GM12873 (cell line): ENCODE results near the gene RNF213.

Source experiments
- TF ChIP-seq, protein P1 (sequence below): IDR thresholded peaks from 2 replicates; pipeline ENCODE4 v1.5.1; 2012; ENCODE audit warnings: low read depth, mild to moderate bottlenecking, moderate library complexity, low read length, control low read depth; ENCODE audit not compliant: insufficient read depth; ENCODE audit errors: missing control alignments

RNF213 gene

DNA sequence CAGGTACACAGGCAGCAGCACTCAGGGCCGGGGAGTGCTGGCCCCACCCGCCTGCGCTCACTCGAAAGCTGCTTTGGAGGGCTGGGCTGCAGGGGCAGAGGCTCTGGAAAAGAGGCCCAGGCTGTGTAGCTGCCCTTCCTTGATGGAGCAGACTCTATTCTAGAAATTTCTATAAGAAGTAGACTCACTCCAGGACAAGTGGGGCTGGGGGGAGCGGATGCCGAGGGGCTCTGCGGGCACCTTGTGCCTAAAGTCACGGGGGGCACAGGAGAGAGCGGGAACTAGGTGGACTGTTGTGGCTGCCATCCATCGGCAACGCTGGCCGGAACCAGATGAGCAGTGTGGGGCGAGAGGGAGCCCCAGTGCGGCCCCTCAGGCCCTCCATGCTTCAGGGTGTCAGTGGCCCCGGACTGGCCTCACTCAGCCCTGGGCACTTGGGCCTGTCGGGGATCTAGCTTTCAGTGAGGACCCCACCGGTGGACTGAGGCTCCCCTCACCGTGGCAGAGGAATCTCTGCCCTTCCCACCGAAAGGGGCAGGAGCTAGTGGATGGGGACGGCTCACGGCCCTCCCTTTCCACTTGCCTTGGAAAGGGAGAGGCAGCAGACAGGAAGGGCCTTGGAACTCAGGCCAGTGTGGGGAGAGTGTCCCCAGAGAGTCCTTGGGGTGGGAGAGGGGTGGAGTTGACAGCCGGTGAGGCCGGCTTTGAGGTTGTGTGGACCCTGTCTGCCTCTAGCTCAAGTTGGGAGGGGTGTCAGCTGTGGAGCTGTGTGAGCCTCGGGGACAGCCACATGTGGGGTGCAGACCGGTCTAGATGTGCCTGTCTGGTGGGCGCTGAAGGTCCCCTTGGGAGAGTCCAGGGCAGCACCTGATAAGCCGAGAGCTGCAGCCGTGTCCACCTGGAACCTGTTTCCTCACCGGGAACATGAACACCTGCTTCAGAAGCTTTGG is 170.9 kb downstream of the RNF213 start:
- TF ChIP-seq, protein P1, sequence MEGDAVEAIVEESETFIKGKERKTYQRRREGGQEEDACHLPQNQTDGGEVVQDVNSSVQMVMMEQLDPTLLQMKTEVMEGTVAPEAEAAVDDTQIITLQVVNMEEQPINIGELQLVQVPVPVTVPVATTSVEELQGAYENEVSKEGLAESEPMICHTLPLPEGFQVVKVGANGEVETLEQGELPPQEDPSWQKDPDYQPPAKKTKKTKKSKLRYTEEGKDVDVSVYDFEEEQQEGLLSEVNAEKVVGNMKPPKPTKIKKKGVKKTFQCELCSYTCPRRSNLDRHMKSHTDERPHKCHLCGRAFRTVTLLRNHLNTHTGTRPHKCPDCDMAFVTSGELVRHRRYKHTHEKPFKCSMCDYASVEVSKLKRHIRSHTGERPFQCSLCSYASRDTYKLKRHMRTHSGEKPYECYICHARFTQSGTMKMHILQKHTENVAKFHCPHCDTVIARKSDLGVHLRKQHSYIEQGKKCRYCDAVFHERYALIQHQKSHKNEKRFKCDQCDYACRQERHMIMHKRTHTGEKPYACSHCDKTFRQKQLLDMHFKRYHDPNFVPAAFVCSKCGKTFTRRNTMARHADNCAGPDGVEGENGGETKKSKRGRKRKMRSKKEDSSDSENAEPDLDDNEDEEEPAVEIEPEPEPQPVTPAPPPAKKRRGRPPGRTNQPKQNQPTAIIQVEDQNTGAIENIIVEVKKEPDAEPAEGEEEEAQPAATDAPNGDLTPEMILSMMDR, result no peak

DNA sequence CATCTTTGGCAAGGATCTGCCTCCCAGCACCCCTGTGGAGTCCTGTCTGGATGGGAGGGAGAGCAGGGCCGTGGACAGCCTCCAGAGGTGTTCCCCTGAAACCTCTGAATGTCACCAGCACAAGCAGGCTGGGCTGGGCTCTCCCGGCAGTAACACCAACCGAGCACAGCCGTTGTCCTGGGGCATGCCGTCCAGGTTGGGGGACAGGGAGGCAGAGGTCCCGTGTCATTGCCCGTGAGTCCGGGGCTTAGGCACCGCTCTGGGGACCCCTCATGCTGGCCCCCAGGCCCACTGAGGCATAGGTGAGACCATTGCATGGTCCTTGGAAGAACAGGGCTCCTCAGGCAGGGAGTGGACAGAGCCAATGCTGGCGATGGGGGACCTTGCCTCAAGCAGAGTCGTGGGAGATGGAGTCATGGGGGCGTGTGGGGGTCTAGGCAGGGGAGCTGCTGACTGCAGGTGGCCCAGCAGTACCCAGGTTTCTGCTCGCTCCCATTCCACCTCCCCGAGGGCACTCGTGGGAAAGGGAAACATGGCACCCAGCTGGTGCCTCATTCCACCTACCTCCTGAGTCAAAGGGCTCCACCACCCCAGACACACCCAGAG is 171.8 kb downstream of the RNF213 start:
- TF ChIP-seq, protein P1, result no peak

DNA sequence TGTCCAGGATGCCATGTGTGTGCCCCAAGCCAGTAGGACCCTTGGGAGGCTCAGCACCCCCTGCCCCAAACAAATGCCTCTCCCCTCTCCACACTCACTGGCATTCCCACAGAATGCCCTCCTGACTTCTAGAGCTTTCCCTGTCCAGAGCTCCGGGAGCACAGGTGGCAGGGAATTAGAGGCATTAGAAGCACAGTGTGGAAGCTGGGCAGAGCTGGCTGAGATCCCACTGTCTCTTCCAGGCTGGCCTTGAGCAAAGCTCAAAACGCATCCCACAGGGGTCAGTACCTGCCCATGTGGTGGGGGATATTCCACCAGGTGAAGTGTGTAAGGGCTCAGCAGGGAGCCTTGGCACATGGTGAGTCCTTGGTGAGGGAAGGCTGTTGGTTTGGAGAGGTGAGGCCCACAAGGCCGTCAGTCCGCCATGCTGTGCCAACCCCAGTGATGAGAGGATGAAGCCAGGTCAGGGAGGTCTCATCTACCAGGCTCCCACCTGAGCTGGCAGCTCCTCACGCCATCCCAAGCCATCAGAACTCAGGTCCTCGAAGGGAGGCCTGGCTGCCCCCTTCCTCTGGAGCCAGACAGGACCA is 172.4 kb downstream of the RNF213 start:
- TF ChIP-seq, protein P1, result no peak

DNA sequence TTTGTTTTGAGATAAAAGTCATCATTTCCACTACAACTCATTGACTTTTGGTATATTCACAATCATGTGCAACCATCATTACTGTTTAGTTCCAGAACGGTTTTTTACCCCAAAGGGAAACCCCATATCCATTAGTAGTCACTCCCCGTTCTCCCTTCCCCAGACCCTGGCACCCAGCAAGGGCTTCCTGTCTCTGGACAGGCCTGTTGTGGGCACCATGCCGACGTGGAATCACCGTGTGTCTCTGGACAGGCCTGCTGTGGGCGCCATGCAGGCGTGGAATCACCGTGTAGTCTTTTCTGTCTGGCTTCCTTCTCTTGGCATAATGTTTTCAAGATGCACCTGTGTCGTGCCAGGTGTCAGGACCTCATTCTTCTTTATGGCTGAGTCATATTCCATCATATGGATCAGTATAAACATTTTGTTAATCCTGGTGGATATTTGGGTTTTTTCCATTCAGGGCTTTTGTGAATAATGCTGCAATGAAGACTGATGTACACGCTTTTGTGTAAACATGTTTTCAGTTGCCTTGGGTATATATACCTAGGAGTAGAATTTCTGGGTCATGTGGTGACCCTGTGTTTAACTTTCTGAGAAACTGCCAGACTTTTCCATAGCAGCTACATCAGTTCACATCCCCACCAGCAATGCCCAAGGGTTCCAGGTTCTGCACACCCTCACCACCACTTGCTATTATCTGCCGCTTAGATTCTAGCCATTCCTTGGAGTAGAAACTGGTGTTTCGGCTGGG is 173.4 kb downstream of the RNF213 start:
- TF ChIP-seq, protein P1, result no peak

DNA sequence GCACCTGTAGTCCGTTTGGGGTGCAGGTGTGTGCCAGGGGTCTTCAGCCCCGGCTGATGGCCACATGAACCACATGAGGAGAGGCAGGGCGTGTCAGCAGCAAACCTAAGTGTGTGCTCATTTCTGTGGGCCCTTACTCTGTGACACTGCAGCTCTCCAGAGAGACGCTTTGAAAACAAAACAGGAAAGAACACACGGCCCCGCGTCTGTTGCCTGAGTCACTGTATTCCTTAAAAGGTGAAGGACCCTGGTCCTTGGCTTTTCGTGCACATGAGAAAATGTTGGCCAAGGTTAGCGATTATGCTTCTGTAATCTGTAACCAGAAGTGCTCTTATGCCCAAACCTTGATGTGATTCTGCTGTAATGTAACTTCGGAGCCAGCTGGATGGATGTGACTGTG is 176.9 kb downstream of the RNF213 start:
- TF ChIP-seq, protein P1, result no peak

DNA sequence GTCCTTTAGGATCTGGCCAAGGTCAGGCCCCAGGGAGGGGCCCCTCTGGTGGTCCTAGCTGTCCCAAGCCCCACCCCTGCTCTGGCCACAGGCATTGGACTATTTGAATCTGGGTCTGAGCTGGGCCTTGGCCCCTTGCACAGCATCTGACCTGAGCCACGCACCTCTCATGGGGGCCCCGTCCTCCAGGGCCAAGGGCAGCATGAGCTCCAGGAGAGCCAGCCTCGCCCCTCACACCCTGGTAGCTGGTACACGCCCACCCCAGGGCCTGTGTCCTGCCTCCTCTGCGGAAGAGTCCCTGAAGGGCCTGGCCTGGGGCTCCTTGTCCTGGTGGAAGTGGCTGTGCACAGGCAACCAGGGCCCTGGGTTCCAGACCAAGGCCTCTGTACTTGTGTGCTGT is 178.2 kb downstream of the RNF213 start:
- TF ChIP-seq, protein P1, result no peak
